HepG2 (cell line): ENCODE results near the gene KHK. TPM values are rescaled to one million over a fixed set of nuclear protein-coding genes. Genes with fewer than 3 reads are reported as not detected.

ENCODE experiments used
- AGO1 ChIP-seq: fragments of 200-400 bp; formaldehyde crosslinking; IDR thresholded peaks from 2 replicates; pipeline ENCODE4 v1.6.1; 2017; ENCODE audit warnings: mild to moderate bottlenecking, low read depth, low read length, moderate library complexity; ENCODE audit not compliant: poor library complexity, severe bottlenecking
- ASH2L ChIP-seq: fragments of 300-600, 200-600 bp; sonication (generic); IDR thresholded peaks from 2 replicates; pipeline ENCODE4 v1.7.0; 2017; ENCODE audit warnings: low read depth, mild to moderate bottlenecking, moderate library complexity, mixed read lengths, low read length; ENCODE audit not compliant: insufficient read length
- FOXM1 ChIP-seq: sonication (generic); formaldehyde crosslinking; IDR thresholded peaks from 2 replicates; pipeline ENCODE4 v1.5.0; 2020; ENCODE audit warnings: missing genetic modification reagents
- KDM2A ChIP-seq: sonication (generic); formaldehyde crosslinking; IDR thresholded peaks from 2 replicates; pipeline ENCODE4 v1.4.0; 2020; ENCODE audit warnings: low read depth, missing genetic modification reagents, borderline replicate concordance
- KDM3A ChIP-seq: IDR thresholded peaks from 2 replicates; pipeline ENCODE4 v1.6.1; 2018; ENCODE audit warnings: low read depth, missing compliant biosample characterization
- MXI1 ChIP-seq: IDR thresholded peaks from 3 replicates; pipeline ENCODE4 v1.6.1; 2012; ENCODE audit warnings: low read depth, low read length, inconsistent platforms, borderline replicate concordance
- NFRKB ChIP-seq: fragments of 450-650 bp; IDR thresholded peaks from 2 replicates; pipeline ENCODE4 v1.6.1; 2017
- NKX3-1 ChIP-seq: sonication (generic); formaldehyde crosslinking; IDR thresholded peaks from 2 replicates; pipeline ENCODE4 v1.5.0; 2020; ENCODE audit warnings: missing genetic modification reagents
- RXRA ChIP-seq: sonication (generic); formaldehyde crosslinking; IDR thresholded peaks from 2 replicates; pipeline ENCODE4 v1.5.1; 2020; ENCODE audit warnings: missing genetic modification reagents
- SSRP1 ChIP-seq: IDR thresholded peaks from 2 replicates; pipeline ENCODE4 v1.6.1; 2016; ENCODE audit warnings: control low read depth
- THAP9 ChIP-seq: sonication (generic); formaldehyde crosslinking; IDR thresholded peaks from 2 replicates; pipeline ENCODE4; 2020; ENCODE audit warnings: missing genetic modification reagents, mild to moderate bottlenecking, borderline replicate concordance
- XBP1 ChIP-seq: sonication (generic); formaldehyde crosslinking; IDR thresholded peaks from 2 replicates; pipeline ENCODE4 v1.5.0; 2020; ENCODE audit warnings: missing genetic modification reagents
- ZBTB38 ChIP-seq: sonication (generic); formaldehyde crosslinking; IDR thresholded peaks from 2 replicates; pipeline ENCODE4 v1.5.1; 2020; ENCODE audit warnings: mild to moderate bottlenecking, missing genetic modification reagents
- ZIK1 ChIP-seq: sonication (generic); formaldehyde crosslinking; IDR thresholded peaks from 2 replicates; pipeline ENCODE4 v1.5.0; 2020; ENCODE audit warnings: mild to moderate bottlenecking, low read depth, missing genetic modification reagents, borderline replicate concordance
- ZKSCAN1 ChIP-seq: fragments of 150-350 bp; IDR thresholded peaks from 2 replicates; pipeline ENCODE4 v1.6.1; 2014; ENCODE audit warnings: low read length
- ZNF256 ChIP-seq: sonication (generic); formaldehyde crosslinking; conservative IDR thresholded peaks from 2 replicates; pipeline ENCODE4 v1.4.0; 2020; ENCODE audit warnings: missing genetic modification reagents
- ZNF614 ChIP-seq: IDR thresholded peaks from 2 replicates; pipeline ENCODE4 v1.6.1; 2018; ENCODE audit warnings: missing biosample characterization, missing genetic modification reagents, inconsistent platforms, borderline replicate concordance
- ZNF724P ChIP-seq: sonication (generic); formaldehyde crosslinking; IDR thresholded peaks from 2 replicates; pipeline ENCODE4 v1.8.0; 2022; ENCODE audit warnings: missing genetic modification reagents, borderline replicate concordance
- ZSCAN22 ChIP-seq: sonication (generic); formaldehyde crosslinking; IDR thresholded peaks from 2 replicates; pipeline ENCODE4 v1.4.0; 2020; ENCODE audit warnings: mild to moderate bottlenecking, missing genetic modification reagents
- polyA plus RNA-seq, 8 experiments: library from polyadenylated mRNA; depleted of rRNA in 3 of 8; stranded (reverse) in 7 of 8; unstranded in 1 of 8; fragments of >200 nt; fragmentation: Illumina TruSeq in 4 of 8; extraction: Trizol in 4 of 8; gene quantifications; 2 replicates each; pipeline versions ENCODE4 v1.2.1 to v1.2.3, GENCODE V29; 2011 to 2016; ENCODE audit warnings: low read depth in 4 of 8, missing spikeins in 1 of 8, mixed read lengths in 1 of 8; ENCODE audit not compliant: insufficient read depth in 1 of 8
- total RNA-seq, 5 experiments: library from RNA; depleted of rRNA; stranded (reverse); fragments of >200 nt; fragmentation: Illumina TruSeq; extraction: Trizol; gene quantifications; 2 replicates each; pipeline ENCODE4 v1.2.3, GENCODE V29; 2016; ENCODE audit warnings: low read depth in 1 of 5
- TF ChIP-seq, protein P1 (sequence below): sonication (generic); formaldehyde crosslinking; conservative IDR thresholded peaks from 2 replicates; pipeline ENCODE4 v1.8.1; 2023; ENCODE audit warnings: missing genetic modification reagents
- TF ChIP-seq, protein P2 (sequence below): sonication (generic); formaldehyde crosslinking; conservative IDR thresholded peaks from 2 replicates; pipeline ENCODE4 v1.4.0; 2020; ENCODE audit warnings: mild to moderate bottlenecking, missing genetic modification reagents, moderate library complexity

KHK gene
- total and polyA plus RNA-seq, 2 of the 13 experiments (the other 11 are each of a cell fraction or from before 2014, with no cell fraction given): 40.9 to 99.2 TPM

DNA sequence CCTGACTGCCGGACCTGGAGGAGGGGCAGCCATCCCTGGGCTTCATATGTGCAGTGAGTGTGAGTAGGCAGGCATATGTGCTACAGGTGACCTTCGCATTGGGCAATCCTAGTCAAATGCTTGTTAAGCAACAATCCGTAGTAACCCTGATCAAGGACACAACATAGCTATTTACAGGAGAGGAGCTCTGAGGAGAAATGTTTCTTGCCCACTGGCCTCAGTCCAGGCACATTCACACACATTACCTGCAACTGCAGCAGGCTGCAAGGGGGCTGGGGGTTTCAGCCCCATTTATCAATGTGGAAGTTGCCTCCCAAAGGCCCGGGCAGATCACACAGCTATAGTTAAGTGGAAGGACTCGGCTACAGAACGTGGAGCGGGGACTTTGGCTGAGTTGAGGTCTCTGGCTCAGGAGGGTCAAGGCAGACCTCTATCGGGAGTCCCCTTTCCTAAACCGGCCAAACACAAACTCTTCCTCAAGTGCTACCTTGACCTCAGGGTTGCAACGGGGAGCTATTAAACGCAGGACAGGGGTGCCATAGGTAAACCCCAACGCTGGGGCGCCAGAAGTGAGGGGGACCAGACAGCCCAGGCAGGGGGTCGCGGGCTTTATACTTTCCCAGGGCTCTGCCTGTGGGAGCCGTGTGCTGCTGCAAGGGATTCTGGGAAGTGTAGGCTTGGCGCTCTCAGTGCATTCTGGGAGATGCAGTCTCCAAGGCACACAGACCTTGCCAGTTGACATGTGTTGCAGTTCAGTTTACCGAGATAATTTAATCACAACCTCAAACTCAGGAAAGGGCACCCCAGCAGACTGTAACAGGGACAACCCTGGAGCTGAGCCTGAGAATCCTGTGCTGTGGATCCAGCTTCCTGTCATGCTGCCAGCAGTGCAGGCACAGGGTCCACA is 9.4 kb downstream of the KHK start (continued):
- TF ChIP-seq ZSCAN22 (no peak), SSRP1 (peak; percentile 94; the same call in 1 of the 2 replicates), ZNF256 (CRISPR knock-in tag) (peak; percentile 93), ZKSCAN1 (0 out of 2 replicates have a peak, but pooled peaks have one; percentile 10), NFRKB (no peak), ZBTB38 (CRISPR knock-in tag) (no peak; the same call in none of the 2 replicates), ASH2L (peak; percentile 80), ZNF724P (no peak), RXRA (CRISPR knock-in tag) (peak; percentile 93), ZNF614 (peak; percentile 85), ZIK1 (CRISPR knock-in tag) (no peak; the same call in 1 of the 2 replicates), KDM2A (CRISPR knock-in tag) (peak; percentile 80), MXI1 (peak; percentile 86; the same call in 2 of the 3 replicates), AGO1 (peak; percentile 53), KDM3A (peak; percentile 90), NKX3-1 (CRISPR knock-in tag) (peak; percentile 77; the same call in 1 of the 2 replicates), FOXM1 (CRISPR knock-in tag) (peak; percentile 56; the same call in 1 of the 2 replicates), XBP1 (peak; percentile 88; the same call in 1 of the 2 replicates), THAP9 (peak; percentile 66)
- TF ChIP-seq, protein P1, sequence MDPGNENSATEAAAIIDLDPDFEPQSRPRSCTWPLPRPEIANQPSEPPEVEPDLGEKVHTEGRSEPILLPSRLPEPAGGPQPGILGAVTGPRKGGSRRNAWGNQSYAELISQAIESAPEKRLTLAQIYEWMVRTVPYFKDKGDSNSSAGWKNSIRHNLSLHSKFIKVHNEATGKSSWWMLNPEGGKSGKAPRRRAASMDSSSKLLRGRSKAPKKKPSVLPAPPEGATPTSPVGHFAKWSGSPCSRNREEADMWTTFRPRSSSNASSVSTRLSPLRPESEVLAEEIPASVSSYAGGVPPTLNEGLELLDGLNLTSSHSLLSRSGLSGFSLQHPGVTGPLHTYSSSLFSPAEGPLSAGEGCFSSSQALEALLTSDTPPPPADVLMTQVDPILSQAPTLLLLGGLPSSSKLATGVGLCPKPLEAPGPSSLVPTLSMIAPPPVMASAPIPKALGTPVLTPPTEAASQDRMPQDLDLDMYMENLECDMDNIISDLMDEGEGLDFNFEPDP: no peak
- TF ChIP-seq, protein P2, sequence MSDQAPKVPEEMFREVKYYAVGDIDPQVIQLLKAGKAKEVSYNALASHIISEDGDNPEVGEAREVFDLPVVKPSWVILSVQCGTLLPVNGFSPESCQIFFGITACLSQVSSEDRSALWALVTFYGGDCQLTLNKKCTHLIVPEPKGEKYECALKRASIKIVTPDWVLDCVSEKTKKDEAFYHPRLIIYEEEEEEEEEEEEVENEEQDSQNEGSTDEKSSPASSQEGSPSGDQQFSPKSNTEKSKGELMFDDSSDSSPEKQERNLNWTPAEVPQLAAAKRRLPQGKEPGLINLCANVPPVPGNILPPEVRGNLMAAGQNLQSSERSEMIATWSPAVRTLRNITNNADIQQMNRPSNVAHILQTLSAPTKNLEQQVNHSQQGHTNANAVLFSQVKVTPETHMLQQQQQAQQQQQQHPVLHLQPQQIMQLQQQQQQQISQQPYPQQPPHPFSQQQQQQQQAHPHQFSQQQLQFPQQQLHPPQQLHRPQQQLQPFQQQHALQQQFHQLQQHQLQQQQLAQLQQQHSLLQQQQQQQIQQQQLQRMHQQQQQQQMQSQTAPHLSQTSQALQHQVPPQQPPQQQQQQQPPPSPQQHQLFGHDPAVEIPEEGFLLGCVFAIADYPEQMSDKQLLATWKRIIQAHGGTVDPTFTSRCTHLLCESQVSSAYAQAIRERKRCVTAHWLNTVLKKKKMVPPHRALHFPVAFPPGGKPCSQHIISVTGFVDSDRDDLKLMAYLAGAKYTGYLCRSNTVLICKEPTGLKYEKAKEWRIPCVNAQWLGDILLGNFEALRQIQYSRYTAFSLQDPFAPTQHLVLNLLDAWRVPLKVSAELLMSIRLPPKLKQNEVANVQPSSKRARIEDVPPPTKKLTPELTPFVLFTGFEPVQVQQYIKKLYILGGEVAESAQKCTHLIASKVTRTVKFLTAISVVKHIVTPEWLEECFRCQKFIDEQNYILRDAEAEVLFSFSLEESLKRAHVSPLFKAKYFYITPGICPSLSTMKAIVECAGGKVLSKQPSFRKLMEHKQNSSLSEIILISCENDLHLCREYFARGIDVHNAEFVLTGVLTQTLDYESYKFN (CRISPR knock-in tag): peak; percentile 95
